CD4-positive, CD25-positive, alpha-beta regulatory T cell (primary cell): ENCODE measurements around the gene TYW1. TPM values are rescaled to one million over a fixed set of nuclear protein-coding genes. Genes with fewer than 3 reads are reported as not detected.
"Not testable (repeated sequence)": the region's sequence is repeated elsewhere in the genome, so short reads cannot be mapped to it uniquely, and the experiment has no call there.

Experiments used
- ATAC-seq, 2 donors: fragments of 150-1000 bp; cut with Tn5 transposase; one replicate each; pipeline ENCODE4 v1.10.0; 2021; ENCODE audit warnings: low read depth in 2 of 2, moderate number of reproducible peaks in 2 of 2, moderate library complexity in 1 of 2
- DNase-seq, 3 donors: peaks; one replicate each; pipeline versions ENCODE4 v3.0.0 to v3.0.0-alpha.2; 2012 to 2022; ENCODE audit warnings: mixed read lengths in 1 of 3
- H3K27ac ChIP-seq: one replicate; pipeline ENCODE4 v1.7.0; 2013; ENCODE audit warnings: mild to moderate bottlenecking, low read length; ENCODE audit not compliant: insufficient read depth, poor library complexity, severe bottlenecking
- H3K27me3 ChIP-seq: one replicate; pipeline ENCODE4 v1.7.0; 2013; ENCODE audit warnings: low read length; ENCODE audit not compliant: control insufficient read depth, insufficient read depth
- H3K36me3 ChIP-seq: one replicate; pipeline ENCODE4 v1.7.0; 2013; ENCODE audit warnings: mild to moderate bottlenecking, low read length, moderate library complexity; ENCODE audit not compliant: control insufficient read depth, insufficient read depth
- H3K4me1 ChIP-seq: 2 replicates; pipeline ENCODE4 v1.7.0; 2013; ENCODE audit warnings: mild to moderate bottlenecking, low read length; ENCODE audit not compliant: insufficient read depth, control insufficient read depth, poor library complexity, severe bottlenecking
- H3K4me3 ChIP-seq: one replicate; pipeline ENCODE4 v1.7.0; 2013; ENCODE audit warnings: low read depth, mild to moderate bottlenecking, low read length, moderate library complexity
- H3K9me3 ChIP-seq, 2 experiments: 1 replicate in 1 of 2; 2 replicates in 1 of 2; pipeline ENCODE4 v1.7.0; 2013; ENCODE audit warnings: low read length in 2 of 2, mild to moderate bottlenecking in 1 of 2, moderate library complexity in 1 of 2; ENCODE audit not compliant: control insufficient read depth in 2 of 2
- H3K27ac Mint-ChIP-seq, 3 donors: one replicate each; pipeline ENCODE4 v1.8.0; 2020 to 2022; ENCODE audit warnings: mild to moderate bottlenecking in 3 of 3, mixed read lengths in 3 of 3, moderate library complexity in 2 of 3
- H3K27me3 Mint-ChIP-seq: one replicate; pipeline ENCODE4 v1.8.0; 2022; ENCODE audit warnings: mild to moderate bottlenecking, mixed read lengths
- H3K36me3 Mint-ChIP-seq: one replicate; pipeline ENCODE4 v1.8.0; 2020; ENCODE audit warnings: mixed read lengths
- H3K4me1 Mint-ChIP-seq, 4 donors: one replicate each; pipeline ENCODE4 v1.8.0; 2020 to 2022; ENCODE audit warnings: mixed read lengths in 4 of 4, mild to moderate bottlenecking in 1 of 4
- H3K4me3 Mint-ChIP-seq, 4 donors: one replicate each; pipeline ENCODE4 v1.8.0; 2020 to 2022; ENCODE audit warnings: mild to moderate bottlenecking in 4 of 4, mixed read lengths in 4 of 4, moderate library complexity in 3 of 4
- H3K9me3 Mint-ChIP-seq, 7 donors: one replicate each; pipeline ENCODE4 v1.8.0; 2020 to 2022; ENCODE audit warnings: mixed read lengths in 7 of 7, mild to moderate bottlenecking in 3 of 7, moderate library complexity in 2 of 7
- polyA plus RNA-seq, 4 donors: library from polyadenylated mRNA; unstranded; fragments of 300-500 nt; fragmentation: Illumina TruSeq; gene quantifications; one replicate each; pipeline ENCODE4 v1.2.3, GENCODE V29; 2021
- total RNA-seq: library from RNA; stranded (reverse); gene quantifications from one replicate; pipeline ENCODE4 v1.2.3, GENCODE V29; 2022

The TYW1 gene
- total and polyA plus RNA-seq, 5 donors from 2014 or later, result 17.8 to 26.0 (median 19.8) TPM

GRCh38 chr7:66958538-66959350 is 37.9 kb upstream of the TYW1 start:
- no peak for ATAC-seq
- no peak overlapping the region for H3K27ac Mint-ChIP-seq
- no peaks in the 10 kb centered on the region for H3K9me3 Mint-ChIP-seq
- H3K4me3 Mint-ChIP-seq, result no peak overlapping the region
- DNase-seq, result no peak
- H3K27me3 ChIP-seq, result no peaks in the 10 kb centered on the region
- no peaks in the 10 kb centered on the region for H3K4me1 ChIP-seq
- no peaks in the 10 kb centered on the region for H3K9me3 ChIP-seq
- H3K36me3 ChIP-seq, result peaks cover 54% of the 10 kb centered on the region
- H3K4me1 Mint-ChIP-seq, result peaks cover 0 to 3% (median 0%) of the 10 kb centered on the region in 4 donors
- peaks cover 34% of the 10 kb centered on the region for H3K36me3 Mint-ChIP-seq
- no peaks in the 10 kb centered on the region for H3K27me3 Mint-ChIP-seq
- H3K27ac ChIP-seq, result no peak overlapping the region
- no peak overlapping the region for H3K4me3 ChIP-seq

DNA sequence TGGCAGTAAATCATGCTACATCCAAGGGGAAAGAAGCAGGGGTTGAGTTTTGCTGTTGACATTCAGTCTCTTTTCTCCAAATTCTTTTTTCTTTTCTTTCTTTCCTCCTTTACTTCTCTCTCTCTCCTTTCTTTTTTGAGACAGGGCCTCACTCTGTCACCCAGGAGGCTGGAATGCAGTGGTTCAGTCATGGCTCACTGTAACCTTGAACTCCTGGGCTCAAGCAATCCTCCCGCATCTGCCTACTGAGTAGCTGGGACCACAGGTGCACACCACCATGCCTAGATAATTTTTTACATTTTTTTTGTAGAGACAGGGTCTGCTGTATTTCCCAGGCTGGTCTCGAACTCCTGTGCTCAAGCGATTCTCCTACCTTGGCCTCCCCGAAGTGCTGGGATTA is 36.4 kb upstream of the TYW1 start:
- Mint-ChIP-seq H3K27ac (peak overlapping the region in 1 of 3 donors; percentile 12), H3K36me3 (peaks cover 29% of the 10 kb centered on the region), H3K4me1 (peaks cover 0 to 3% (median 0%) of the 10 kb centered on the region in 4 donors), H3K27me3 (no peaks in the 10 kb centered on the region), H3K4me3 (no peak overlapping the region), H3K9me3 (no peaks in the 10 kb centered on the region)
- Histone ChIP-seq H3K4me1 (no peaks in the 10 kb centered on the region), H3K4me3 (no peak overlapping the region), H3K9me3 (no peaks in the 10 kb centered on the region), H3K27ac (no peak overlapping the region), H3K27me3 (no peaks in the 10 kb centered on the region), H3K36me3 (peaks cover 39% of the 10 kb centered on the region)
- no peak for DNase-seq
- ATAC-seq, result no peak

DNA sequence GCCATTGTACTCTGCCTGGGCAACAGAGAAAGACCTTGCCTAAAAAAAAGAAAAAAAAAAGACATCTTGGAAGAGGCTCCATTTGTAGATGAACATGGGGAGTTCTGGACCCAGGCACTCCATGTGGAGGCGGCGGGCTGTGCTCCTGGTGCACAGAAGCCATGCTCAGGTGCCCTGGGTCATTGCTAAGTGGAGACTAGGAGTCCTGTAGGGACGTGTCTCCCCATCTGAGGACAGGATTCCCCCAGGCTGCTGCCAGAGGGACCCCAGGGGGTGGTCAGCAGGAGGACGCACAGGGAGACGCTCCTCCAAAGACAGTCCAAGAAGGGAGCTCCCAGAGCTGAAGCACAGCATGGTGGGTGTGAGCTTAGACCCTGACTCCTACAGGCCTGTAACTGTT is 35.5 kb upstream of the TYW1 start:
- Mint-ChIP-seq H3K9me3 (no peaks in the 10 kb centered on the region), H3K27me3 (no peaks in the 10 kb centered on the region)
- no peak for DNase-seq

DNA sequence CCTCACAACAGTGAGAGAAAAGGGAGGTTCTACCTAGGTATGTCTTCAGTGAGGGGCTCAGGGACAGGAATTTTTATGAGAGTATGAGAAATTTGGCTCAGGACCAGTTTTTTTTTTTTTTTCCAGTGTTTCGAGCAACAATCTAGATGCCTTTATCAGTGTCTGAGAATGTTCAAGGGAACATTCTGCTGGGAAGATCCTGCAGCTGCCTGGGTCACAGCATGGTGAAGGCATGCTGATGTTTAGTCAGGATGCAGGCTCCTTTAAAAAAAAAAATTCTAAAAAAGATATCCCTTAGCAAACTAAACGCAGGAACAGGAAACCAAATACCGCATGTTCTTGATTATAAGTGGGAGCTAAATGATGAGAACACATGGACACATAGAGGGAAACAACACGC is 32.2 kb upstream of the TYW1 start:
- H3K36me3 Mint-ChIP-seq, result peaks cover 4% of the 10 kb centered on the region
- H3K9me3 ChIP-seq, result no peaks in the 10 kb centered on the region
- H3K9me3 Mint-ChIP-seq, result no peaks in the 10 kb centered on the region
- no peak overlapping the region for H3K27ac ChIP-seq
- no peaks in the 10 kb centered on the region for H3K27me3 Mint-ChIP-seq
- no peak for DNase-seq
- H3K4me1 ChIP-seq, result no peaks in the 10 kb centered on the region
- ATAC-seq, result no peak
- no peak overlapping the region for H3K4me3 Mint-ChIP-seq
- H3K27ac Mint-ChIP-seq, result no peak overlapping the region
- H3K4me3 ChIP-seq, result no peak overlapping the region
- H3K27me3 ChIP-seq, result no peaks in the 10 kb centered on the region
- H3K36me3 ChIP-seq, result no peaks in the 10 kb centered on the region
- peaks cover 0 to 3% (median 0%) of the 10 kb centered on the region in 4 donors for H3K4me1 Mint-ChIP-seq

More for the DNA sequence above, 35.5 kb upstream of the TYW1 start:
- Histone ChIP-seq H3K4me3 (no peak overlapping the region), H3K27ac (no peak overlapping the region), H3K4me1 (no peaks in the 10 kb centered on the region), H3K9me3 (no peaks in the 10 kb centered on the region), H3K27me3 (no peaks in the 10 kb centered on the region), H3K36me3 (peaks cover 30% of the 10 kb centered on the region)
- no peak overlapping the region for H3K27ac Mint-ChIP-seq
- ATAC-seq, result no peak
- peaks cover 22% of the 10 kb centered on the region for H3K36me3 Mint-ChIP-seq
- H3K4me1 Mint-ChIP-seq, result peaks cover 0 to 3% (median 0%) of the 10 kb centered on the region in 4 donors
- H3K4me3 Mint-ChIP-seq, result no peak overlapping the region

GRCh38 chr7:66967029-66967428 is 29.6 kb upstream of the TYW1 start:
- peaks cover 0 to 1% (median 0%) of the 10 kb centered on the region in 7 donors for H3K9me3 Mint-ChIP-seq
- H3K4me1 Mint-ChIP-seq, result no peaks in the 10 kb centered on the region
- DNase-seq (no peak), ATAC-seq (no peak)
- no peak overlapping the region for H3K4me3 ChIP-seq
- no peak overlapping the region for H3K27ac Mint-ChIP-seq
- no peaks in the 10 kb centered on the region for H3K36me3 Mint-ChIP-seq
- no peaks in the 10 kb centered on the region for H3K27me3 Mint-ChIP-seq
- H3K4me3 Mint-ChIP-seq, result no peak overlapping the region
- no peak overlapping the region for H3K27ac ChIP-seq
- H3K4me1 ChIP-seq, result no peaks in the 10 kb centered on the region
- H3K27me3 ChIP-seq, result no peaks in the 10 kb centered on the region
- H3K9me3 ChIP-seq, result no peaks in the 10 kb centered on the region
- no peaks in the 10 kb centered on the region for H3K36me3 ChIP-seq

DNA sequence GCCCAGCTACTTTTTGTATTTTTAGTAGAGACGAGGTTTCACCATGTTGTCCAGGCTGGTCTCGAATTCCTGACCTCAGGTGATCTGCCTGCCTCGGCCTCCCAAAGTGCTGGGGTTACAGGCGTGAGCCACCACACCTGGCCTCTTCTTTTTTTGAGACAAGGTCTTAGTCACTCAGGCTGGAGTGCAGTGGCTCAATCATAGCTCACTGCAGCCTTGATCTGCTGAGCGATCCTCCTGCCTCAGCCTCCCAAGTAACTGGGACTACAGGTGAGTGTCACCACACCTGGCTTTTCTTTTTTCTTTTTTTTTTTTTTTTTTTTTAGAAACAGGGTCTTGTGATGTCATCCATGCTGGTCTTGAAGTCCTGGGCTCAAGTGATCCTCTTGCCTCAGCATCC is 27.6 kb upstream of the TYW1 start:
- DNase-seq, H3K27me3 Mint-ChIP-seq: not testable (repeated sequence)

GRCh38 chr7:66970310-66970709 is 26.3 kb upstream of the TYW1 start:
- Histone ChIP-seq H3K4me1 (no peaks in the 10 kb centered on the region), H3K9me3 (no peaks in the 10 kb centered on the region), H3K36me3 (no peaks in the 10 kb centered on the region), H3K27me3 (no peaks in the 10 kb centered on the region), H3K4me3 (no peak overlapping the region), H3K27ac (no peak overlapping the region)
- no peak for DNase-seq
- Mint-ChIP-seq H3K4me1 (no peaks in the 10 kb centered on the region), H3K36me3 (no peaks in the 10 kb centered on the region), H3K9me3 (peaks cover 0 to 4% (median 0%) of the 10 kb centered on the region in 7 donors), H3K4me3 (no peak overlapping the region), H3K27ac (no peak overlapping the region), H3K27me3 (no peaks in the 10 kb centered on the region)
- no peak for ATAC-seq

More for the DNA sequence above, 27.6 kb upstream of the TYW1 start:
- not testable (repeated sequence) for H3K4me1 Mint-ChIP-seq, H3K27ac Mint-ChIP-seq, H3K4me1 ChIP-seq, H3K9me3 ChIP-seq, H3K27me3 ChIP-seq, H3K36me3 ChIP-seq, H3K27ac ChIP-seq, ATAC-seq, H3K9me3 Mint-ChIP-seq, H3K4me3 ChIP-seq, H3K36me3 Mint-ChIP-seq
- H3K4me3 Mint-ChIP-seq, result peak overlapping the region in 1 of 4 donors; percentile 38
